Testis (tissue), 3 donors: ENCODE data around the gene HMCN2. TPM values are rescaled to one million over a fixed set of nuclear protein-coding genes. Genes with fewer than 3 reads are reported as not detected.

Source experiments
- DNase-seq: peaks from one replicate; pipeline ENCODE4 v3.0.0-alpha.2; 2019
- H3K27ac ChIP-seq, 2 donors: fragments of 200-600 bp; sonication (generic); one replicate each; pipeline ENCODE4 v1.5.1; 2019
- H3K27me3 ChIP-seq: fragments of 200-600 bp; sonication (generic); one replicate; pipeline ENCODE4 v1.5.1; 2019
- H3K36me3 ChIP-seq: fragments of 200-600 bp; sonication (generic); one replicate; pipeline ENCODE4 v1.5.1; 2017; ENCODE audit warnings: low read depth; ENCODE audit errors: missing control alignments
- H3K4me1 ChIP-seq: fragments of 200-600 bp; sonication (generic); one replicate; pipeline ENCODE4 v1.5.1; 2019
- H3K4me3 ChIP-seq, 2 donors: fragments of 200-600 bp; sonication (generic); one replicate each; pipeline ENCODE4 v1.5.1; 2017 to 2019
- H3K9me3 ChIP-seq: fragments of 200-600 bp; sonication (generic); one replicate; pipeline ENCODE4 v1.5.1; 2017
- POLR2A ChIP-seq: fragments of 450-650 bp; IDR thresholded peaks from one replicate; pipeline ENCODE4 v1.6.1; 2017; ENCODE audit warnings: antibody characterized with exemption, mild to moderate bottlenecking, moderate library complexity
- WGBS, 2 donors: methylation state at CpG; one replicate each; pipeline ENCODE4 v1.1.5; 2018; 5-methylcytosine and 5-hydroxymethylcytosine counted together
- intact Hi-C: fragments of 100-400 bp; cut with DNase I; formaldehyde crosslinking; loops from one replicate; pipeline ENCODE4 v1.15.1; 2023; ENCODE audit warnings: low total_unique reads
- polyA plus RNA-seq: library from polyadenylated mRNA; stranded (reverse); fragments of 350-450 nt; fragmentation: Illumina TruSeq; extraction: RNeasy Lipid Tissue Mini Kit (QIAGEN cat#74804); gene quantifications from one replicate; pipeline ENCODE4 v1.2.3, GENCODE V29; 2014; ENCODE audit warnings: low read depth, low replicate concordance; ENCODE audit not compliant: insufficient read depth
- total RNA-seq, 2 donors: library from RNA; depleted of rRNA; stranded (reverse); fragments of >200 nt; gene quantifications; one replicate each; pipeline ENCODE4 v1.2.3, GENCODE V29; 2016
- TF ChIP-seq, protein P1 (sequence below), 3 experiments: fragments of 450-650 bp in 2 of 3; fragments of 200-600 bp in 1 of 3; sonication (generic) in 1 of 3; IDR thresholded peaks; one replicate each; pipeline ENCODE4 v1.5.1; 2016 to 2019; ENCODE audit warnings: antibody characterized with exemption in 3 of 3, mild to moderate bottlenecking in 2 of 3, moderate library complexity in 1 of 3

The HMCN2 gene
- total and polyA plus RNA-seq, 3 donors from 2014 or later: 10.2 to 17.7 (median 15.5) TPM

DNA sequence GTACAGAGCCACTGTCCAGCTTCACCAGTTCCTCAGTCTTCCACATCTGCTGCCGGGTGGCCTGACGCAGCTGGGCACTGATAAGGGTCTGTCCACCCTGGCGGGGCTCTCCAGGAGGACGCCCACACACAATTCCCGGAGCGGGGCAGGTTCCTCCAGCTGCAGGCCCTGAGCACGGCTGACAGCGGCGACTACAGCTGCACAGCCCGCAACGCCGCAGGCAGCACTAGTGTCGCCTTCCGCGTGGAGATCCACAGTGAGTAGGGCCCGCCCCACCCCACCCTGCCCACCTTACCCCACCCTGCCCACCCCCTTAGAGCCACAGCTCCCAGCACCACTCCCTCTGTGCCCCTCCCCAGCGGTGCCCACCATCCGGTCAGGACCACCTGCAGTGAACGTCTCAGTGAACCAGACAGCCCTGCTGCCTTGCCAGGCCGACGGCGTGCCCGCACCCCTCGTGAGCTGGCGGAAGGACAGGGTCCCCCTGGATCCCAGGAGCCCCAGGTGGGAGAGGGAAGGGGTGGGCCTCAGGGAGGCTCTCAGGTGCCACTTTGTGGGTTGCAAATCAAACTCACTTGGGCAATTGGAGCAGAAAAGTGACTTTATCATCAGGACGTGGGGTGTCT is 130.4 kb downstream of the HMCN2 start:
- no peak overlapping the region for H3K4me3 ChIP-seq
- intact Hi-C loops: no loop called here
- no peaks in the 10 kb centered on the region for H3K4me1 ChIP-seq
- WGBS, 2 donors: 92 to 95% methylated on average over 7 to 26 of the region's 26 CpGs
- no peak overlapping the region for H3K27ac ChIP-seq
- no peaks in the 10 kb centered on the region for H3K9me3 ChIP-seq
- TF ChIP-seq POLR2A: no peak
- TF ChIP-seq, protein P1, sequence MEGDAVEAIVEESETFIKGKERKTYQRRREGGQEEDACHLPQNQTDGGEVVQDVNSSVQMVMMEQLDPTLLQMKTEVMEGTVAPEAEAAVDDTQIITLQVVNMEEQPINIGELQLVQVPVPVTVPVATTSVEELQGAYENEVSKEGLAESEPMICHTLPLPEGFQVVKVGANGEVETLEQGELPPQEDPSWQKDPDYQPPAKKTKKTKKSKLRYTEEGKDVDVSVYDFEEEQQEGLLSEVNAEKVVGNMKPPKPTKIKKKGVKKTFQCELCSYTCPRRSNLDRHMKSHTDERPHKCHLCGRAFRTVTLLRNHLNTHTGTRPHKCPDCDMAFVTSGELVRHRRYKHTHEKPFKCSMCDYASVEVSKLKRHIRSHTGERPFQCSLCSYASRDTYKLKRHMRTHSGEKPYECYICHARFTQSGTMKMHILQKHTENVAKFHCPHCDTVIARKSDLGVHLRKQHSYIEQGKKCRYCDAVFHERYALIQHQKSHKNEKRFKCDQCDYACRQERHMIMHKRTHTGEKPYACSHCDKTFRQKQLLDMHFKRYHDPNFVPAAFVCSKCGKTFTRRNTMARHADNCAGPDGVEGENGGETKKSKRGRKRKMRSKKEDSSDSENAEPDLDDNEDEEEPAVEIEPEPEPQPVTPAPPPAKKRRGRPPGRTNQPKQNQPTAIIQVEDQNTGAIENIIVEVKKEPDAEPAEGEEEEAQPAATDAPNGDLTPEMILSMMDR (IDR thresholded peaks at IDR 0.05): no peak
- DNase-seq: no peak
- no peaks in the 10 kb centered on the region for H3K36me3 ChIP-seq
- H3K27me3 ChIP-seq: no peaks in the 10 kb centered on the region

DNA sequence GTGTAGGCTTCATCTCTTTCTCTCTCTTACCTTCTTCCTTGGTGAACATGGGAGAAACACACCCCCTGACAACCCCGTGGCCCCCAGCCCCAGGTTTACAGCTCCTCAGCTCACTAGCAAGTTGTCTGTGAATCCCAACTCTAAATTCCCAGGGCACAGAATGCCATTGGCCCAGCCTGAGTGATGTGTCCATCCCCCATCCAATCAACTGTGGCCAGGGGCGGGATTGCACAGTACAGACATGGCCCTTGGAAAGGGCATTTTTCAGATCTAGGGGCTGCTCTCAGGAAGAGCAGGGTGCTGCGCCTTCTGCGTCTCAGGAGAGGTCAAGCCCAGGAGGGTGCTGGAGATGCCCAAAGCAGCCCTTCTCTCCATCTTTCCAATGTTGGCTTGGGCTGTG is 131.0 kb downstream of the HMCN2 start:
- intact Hi-C loops: no loop called here
- Histone ChIP-seq H3K9me3 (no peaks in the 10 kb centered on the region), H3K27ac (no peak overlapping the region), H3K36me3 (no peaks in the 10 kb centered on the region), H3K4me3 (no peak overlapping the region), H3K27me3 (no peaks in the 10 kb centered on the region), H3K4me1 (no peaks in the 10 kb centered on the region)
- no peak for DNase-seq
- 86 to 100% methylated on average over 3 to 4 of the region's 4 CpGs for WGBS, 2 donors
- TF ChIP-seq, protein P1 (IDR thresholded peaks at IDR 0.05): no peak
- TF ChIP-seq POLR2A: no peak

DNA sequence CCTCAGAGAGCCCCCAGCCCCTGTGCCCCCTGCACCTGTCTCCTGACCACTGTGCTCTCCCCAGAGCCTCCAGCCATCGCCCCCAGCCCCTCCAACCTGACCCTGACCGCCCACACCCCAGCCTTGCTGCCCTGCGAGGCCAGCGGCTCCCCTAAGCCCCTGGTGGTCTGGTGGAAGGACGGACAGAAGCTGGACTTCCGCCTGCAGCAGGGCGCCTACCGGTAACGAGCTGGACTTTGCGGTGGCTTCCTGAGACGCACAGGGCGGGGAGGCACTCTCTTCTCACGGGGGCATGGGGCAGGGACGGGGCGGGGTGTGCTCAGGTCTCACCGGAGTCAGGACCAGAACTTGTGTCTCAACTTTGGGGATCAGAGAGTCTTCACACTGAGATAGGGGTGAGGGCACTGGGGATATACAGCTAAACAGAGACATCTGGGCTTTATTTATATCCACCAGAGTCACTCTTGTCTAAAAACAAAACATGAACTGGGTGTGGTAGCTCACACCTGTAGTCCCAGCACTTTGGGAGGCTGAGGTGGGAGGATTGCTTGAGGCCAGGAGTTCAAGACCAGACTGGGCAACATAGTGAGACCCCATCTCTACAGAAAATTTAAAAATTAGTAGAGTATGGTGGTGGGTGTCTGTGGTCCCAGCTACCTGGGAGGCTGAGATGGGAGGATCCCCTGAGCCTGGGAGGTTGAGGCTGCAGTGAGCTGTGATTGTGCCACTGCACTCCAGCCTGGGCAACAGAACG is 133.1 kb downstream of the HMCN2 start:
- H3K9me3 ChIP-seq: no peaks in the 10 kb centered on the region
- no peaks in the 10 kb centered on the region for H3K36me3 ChIP-seq
- no peaks in the 10 kb centered on the region for H3K27me3 ChIP-seq
- TF ChIP-seq, protein P1 (IDR thresholded peaks at IDR 0.05): no peak
- no peak for TF ChIP-seq POLR2A
- no peak for DNase-seq
- H3K4me3 ChIP-seq: no peak overlapping the region
- 85 to 88% methylated on average over 11 to 17 of the region's 17 CpGs for WGBS, 2 donors
- no peaks in the 10 kb centered on the region for H3K4me1 ChIP-seq
- no peak overlapping the region for H3K27ac ChIP-seq
- intact Hi-C loops: no loop called here

DNA sequence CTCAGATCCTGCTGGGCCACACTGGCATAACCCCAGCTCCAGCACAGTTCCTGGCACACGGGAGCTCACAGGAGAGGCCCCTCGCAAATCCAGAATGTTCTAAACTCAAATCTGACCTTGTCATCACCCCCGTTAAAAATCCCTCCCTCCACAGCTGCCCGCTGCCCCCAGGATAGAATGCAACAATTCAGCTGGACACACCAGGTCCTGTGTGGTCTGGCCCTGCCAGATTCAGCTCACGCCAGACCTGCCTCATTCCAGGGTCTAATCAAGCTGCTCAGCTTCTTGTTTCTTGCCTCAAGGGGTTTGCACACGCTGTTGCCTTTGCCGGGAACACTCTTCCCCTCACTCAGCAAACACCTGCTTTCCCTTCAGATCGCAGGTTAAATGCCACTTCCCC is 134.2 kb downstream of the HMCN2 start:
- no peak for DNase-seq
- H3K27ac ChIP-seq: no peak overlapping the region

More for the DNA sequence above, 134.2 kb downstream of the HMCN2 start:
- Histone ChIP-seq H3K36me3 (no peaks in the 10 kb centered on the region), H3K27me3 (no peaks in the 10 kb centered on the region), H3K9me3 (no peaks in the 10 kb centered on the region), H3K4me1 (no peaks in the 10 kb centered on the region), H3K4me3 (no peak overlapping the region)
- intact Hi-C loops: no loop called here
- TF ChIP-seq, protein P1 (IDR thresholded peaks at IDR 0.05): no peak
- no peak for TF ChIP-seq POLR2A
- WGBS, 2 donors: 60 to 72% methylated on average over 6 to 8 of the region's 8 CpGs
